HG03025 (cell line): ENCODE measurements around the gene AGPS.
"Not testable (repeated sequence)": the region's sequence is repeated elsewhere in the genome, so short reads cannot be mapped to it uniquely, and the experiment has no call there.

Source experiments
- ATAC-seq: cut with Tn5 transposase; IDR thresholded peaks from one replicate; pipeline ENCODE4 v1.9.1; 2021; ENCODE audit warnings: mild to moderate bottlenecking, moderate library complexity; ENCODE audit not compliant: unreplicated experiment, low FRiP score

Gene AGPS

DNA sequence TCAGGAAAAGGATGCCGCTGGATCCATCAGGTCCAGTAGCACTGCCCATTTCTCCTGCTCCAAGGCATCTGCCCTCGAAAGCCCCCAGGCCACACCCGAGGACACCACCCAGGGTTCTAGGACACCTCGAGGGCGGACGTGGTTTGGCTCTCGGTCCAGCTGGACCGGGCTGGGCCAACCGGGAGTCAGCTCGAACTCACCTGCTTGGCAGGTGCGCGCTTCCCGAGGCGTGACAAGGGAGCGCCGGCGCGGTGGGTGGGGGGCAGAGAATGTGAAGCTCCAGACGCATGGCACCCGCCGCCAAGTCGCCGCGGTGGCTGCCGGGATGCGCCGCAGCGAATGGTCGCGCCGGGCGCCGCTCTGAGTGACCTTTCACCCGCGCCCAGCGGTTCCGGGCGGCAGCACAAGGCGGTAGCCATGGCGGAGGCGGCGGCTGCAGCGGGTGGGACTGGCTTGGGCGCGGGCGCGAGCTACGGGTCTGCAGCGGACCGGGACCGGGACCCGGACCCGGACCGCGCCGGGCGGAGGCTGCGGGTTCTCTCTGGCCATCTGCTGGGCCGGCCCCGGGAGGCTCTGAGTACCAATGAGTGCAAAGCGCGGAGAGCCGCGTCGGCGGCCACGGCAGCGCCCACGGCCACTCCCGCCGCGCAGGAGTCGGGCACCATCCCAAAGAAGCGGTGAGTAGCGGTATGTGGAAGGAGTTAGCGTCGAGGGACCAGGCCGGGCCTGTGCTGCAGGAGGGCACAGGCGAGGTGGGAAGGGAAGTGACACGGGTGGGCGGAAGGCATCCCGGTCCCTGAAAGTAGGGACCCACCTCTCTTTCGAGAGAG, at the start of gene AGPS:
Gene AGPS, plus strand, starts transcription at position 401 of the 830 bp plus-strand sequence. Its CDS starts 17 bp downstream, at position 418.
- ATAC-seq = peak; percentile 91

DNA sequence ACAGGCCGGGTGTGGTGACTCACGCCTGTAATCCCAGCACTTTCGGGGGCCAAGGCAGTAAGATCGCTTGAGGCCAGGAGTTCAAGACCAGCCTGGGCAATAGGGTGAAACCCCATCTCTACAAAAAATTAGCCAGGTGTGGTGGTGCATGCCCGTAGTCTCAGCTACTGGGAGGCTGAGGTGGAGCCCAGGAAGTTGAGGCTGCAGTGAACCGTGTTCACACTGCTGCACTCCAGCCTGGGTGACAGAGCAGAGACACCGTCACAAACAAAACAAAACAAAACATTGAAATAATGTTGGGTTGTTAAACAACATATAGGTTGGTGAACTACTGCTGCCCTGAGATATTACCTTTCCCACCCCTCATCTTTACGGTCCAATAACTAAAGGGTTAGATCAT, 48.8 kb upstream of the AGPS start:
- no peak for ATAC-seq

DNA sequence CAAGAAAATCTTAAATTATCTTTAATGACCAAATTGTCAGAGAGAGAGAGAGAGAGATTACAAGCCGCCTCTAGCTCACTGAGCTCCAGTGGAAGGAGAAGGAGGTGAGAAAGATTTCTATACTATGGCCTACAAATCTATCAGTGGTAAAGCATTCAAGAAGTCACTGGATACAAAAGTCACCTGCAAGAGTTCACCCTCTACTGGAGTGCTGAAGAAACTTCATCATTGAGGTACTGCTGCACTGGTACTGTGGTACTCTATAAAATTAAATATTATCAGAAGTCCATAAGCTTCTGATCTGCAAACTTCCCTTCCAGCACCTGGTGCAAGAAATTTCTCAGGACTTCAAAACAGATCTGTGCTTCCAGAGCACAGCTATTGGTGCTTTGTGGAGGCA, 48.3 kb upstream of the AGPS start:
- ATAC-seq = no peak

DNA sequence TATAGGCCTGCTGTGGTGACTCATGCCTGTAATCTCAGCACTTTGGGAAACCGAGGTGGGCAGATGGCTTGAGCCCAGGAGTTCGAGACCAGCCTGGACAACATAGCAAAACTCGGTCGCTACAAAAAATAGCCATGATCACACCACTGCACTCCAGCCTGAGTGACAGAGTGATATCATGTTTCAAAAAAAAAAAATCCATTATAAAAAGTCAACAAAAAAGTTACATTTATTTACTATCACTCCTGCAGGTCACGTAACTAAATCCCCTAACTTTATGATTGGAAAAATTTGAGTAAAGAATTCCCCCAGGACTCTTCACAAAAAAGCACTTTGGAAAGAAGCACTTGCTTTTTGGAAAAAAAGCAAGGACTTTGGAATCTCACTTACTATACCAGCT, 46.4 kb upstream of the AGPS start:
- ATAC-seq = no peak

DNA sequence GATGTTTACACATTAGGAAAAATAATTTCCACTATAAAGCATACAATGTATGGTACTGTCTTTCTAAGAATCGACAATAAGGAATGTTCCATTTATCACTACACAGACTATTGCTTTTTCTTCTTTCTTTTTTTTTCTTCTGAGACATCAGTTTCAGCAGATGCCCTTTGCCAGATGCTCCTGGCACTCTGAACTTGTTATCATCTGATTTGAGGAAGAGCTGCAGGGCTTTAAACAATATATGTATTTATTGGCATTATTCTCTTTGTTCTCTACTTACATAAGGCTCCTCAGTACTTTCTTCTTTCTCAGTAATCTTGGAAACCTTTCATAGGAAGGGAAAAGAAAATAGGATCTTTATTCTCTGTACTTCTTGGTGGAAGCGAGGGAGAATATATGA, 45.0 kb upstream of the AGPS start:
- no peak for ATAC-seq

DNA sequence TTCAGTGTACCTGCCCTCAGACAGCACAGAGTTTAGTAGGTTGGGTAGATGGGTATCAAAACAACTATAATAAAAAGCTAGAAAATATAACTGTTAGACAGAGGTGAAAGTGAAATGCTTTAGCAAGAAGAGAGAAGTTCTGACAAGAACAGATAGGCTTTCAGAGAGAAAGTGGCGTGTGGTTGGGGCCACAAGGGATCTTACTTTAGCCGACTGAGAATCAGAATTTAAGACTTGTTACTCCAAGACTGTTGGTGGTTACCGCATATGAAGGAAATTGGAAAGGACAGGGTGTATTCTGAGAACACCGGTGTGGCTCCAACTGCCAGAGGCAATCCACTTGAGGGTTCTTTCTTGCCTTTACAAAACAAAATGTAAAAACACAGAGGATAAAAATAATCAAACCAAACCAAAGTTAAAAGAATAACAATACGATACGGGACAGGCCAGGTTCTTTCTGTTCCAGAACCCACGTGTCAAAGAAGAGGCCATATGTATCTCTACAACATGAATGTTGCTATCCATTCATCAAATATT, 44.4 kb upstream of the AGPS start:
- no peak for ATAC-seq

DNA sequence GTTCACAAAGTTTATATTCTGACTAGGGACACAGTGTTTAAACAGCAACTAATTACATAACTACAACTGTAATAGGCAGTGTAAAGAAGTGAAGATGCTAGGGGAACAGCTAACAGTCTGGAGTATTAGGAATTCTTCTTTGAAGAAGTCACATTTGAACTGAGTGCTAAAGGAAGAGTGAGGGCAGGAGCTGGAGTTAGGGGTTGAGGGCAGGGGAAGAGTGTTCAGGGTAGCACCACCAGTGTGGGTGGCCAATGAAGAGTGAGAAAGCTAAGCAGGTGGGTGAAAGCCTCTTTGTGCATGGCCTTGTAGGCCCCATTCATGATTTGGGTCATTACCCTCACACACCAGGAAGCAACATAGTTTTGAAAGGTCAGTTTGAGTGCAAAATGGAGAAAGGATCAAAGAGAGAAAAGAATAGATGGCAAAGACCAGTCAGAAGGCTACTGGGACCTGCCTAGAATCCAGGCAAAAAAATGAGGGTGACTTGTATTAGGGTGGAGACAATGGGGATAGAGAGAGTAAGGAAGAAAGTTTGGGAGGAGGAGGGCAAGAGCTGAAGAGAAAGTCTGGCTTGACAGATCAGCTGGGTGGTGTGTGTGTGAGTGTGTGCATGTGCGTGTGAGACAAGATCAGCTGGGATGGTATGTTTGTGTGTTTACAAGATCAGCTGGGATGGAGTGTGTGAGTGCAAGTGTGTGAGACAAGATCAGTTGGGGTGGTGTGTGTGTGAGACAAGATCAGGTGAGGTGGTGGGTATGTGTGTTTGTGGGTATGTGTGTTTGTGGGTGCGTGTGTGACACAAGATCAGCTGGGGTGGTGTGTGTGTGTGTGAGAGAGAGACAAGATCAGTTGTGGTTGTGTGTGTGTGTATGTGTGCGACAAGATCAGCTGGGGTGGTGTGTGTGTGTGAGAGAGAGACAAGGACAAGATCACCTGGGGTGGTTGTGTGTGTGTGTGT, 43.6 kb upstream of the AGPS start:
- no peak for ATAC-seq

DNA sequence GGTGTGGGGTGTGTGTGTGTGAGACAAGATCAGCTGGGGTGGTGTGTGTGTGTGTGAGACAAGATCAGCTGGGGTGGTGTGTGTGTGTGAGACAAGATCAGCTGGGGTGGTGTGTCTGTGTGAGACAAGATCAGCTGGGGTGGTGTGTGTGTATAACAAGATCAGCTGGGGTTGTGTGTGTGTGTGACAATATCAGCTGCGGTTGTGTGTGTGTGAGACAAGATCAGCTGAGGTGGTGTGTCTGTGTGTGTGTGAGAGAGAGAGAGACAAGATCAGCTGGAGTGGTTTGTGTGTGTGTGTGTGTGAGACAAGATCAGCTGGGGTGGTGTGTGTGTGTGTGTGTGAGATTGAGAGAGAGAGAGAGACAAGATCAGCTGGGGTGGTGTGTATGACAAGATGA, 41.9 kb upstream of the AGPS start:
- ATAC-seq = not testable (repeated sequence)

DNA sequence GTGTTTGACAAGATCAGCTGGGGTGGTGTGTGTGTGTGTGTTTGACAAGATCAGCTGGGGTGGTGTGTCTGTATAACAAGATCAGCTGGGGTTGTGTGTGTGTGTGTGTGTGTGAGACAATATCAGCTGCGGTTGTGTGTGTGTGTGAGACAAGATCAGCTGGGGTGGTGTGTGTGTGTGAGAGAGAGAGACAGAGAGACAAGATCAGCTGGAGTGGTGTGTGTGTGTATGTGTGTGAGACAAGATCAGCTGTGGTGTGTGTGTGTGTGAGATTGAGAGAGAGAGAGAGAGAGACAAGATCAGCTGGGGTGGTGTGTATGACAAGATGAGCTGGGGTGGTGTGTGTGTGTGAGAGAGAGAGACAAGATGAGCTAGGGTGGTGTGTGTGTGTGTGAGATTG, 41.5 kb upstream of the AGPS start:
- ATAC-seq = not testable (repeated sequence)

DNA sequence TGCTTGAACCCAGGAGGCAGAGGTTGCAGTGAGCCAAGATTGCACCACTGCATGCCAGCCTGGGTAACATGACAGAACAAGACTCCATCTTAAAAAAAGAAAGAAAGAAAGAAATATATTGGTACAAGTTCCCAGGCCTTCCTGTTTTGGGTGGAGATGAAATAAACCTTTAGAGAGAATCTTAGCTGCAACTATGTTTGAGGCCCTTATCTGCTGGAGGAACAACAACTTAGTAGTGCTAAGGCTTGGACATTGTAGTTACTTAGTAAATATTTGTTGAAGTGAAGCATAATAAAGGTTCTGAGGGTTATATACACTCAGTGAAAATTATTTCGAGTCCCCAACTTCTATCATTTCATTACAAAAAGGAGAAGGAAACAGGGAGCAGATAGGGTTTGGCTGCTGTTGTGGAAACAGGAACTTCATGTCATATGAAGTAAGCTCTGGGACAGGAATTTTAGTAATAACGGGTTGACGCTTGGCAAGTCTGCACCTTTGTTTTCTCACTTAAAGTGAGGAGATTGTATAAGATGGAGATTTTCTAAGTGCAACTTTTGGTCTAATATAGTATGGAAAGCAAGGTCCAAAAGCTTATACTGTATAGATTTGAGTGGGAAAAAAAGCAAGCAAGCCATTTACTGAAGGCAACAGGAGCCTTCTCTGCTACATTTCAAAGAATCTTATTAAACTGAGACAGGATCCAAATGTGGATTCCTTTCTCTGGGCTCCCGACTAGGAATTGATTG, 40.0 kb upstream of the AGPS start:
- ATAC-seq = no peak

DNA sequence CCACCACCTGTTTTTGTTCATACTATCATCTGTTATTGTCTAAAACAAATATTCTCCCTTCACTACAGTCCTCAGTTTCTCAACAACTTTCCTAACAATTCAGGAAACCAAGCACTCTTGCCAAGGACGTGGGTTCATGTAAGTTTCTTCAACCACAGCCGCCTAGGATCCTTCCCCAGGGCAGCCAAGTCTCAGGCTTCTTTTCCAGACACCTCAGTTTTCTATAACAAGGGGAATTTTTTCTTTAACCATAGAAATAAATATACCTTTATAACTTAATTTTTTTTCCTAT, 39.4 kb upstream of the AGPS start:
- no peak for ATAC-seq

DNA sequence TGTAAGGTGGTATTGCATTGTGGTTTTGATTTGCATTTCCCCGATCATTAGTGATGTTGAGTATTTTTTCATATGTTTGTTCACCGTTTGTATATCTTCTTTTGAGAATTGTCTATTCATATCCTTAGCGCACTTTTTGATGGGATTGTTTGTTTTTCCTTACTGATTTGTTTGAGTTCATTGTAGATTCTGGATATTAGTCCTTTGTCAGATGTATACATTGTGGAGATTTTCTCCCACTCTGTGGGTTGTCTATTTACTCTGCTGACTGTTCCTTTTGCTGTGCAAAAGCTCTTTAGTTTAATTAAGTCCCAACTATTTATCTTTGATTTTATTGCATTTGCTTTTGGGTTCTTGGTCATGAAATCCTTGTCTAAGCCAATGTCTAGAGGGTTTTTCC, 38.0 kb upstream of the AGPS start:
- ATAC-seq = not testable (repeated sequence)

DNA sequence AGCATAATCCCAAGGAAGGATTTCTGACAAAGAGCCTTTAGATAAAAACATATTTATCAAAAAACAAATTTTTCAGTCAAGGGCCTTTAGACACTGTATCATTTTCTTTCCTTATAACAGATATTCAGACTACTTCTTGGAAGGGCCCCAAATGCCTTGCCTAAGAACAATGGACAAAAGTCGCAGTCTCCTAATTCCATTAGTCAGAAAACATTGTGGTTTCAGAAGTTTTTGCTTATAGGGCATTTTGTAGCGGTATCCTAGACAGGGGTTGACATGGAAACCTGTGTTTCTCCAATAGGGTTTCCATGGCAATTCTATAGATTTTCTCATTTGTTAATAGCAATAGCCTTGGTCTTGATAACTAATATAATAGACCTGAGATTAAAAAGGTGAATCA, 36.7 kb upstream of the AGPS start:
- no peak for ATAC-seq

DNA sequence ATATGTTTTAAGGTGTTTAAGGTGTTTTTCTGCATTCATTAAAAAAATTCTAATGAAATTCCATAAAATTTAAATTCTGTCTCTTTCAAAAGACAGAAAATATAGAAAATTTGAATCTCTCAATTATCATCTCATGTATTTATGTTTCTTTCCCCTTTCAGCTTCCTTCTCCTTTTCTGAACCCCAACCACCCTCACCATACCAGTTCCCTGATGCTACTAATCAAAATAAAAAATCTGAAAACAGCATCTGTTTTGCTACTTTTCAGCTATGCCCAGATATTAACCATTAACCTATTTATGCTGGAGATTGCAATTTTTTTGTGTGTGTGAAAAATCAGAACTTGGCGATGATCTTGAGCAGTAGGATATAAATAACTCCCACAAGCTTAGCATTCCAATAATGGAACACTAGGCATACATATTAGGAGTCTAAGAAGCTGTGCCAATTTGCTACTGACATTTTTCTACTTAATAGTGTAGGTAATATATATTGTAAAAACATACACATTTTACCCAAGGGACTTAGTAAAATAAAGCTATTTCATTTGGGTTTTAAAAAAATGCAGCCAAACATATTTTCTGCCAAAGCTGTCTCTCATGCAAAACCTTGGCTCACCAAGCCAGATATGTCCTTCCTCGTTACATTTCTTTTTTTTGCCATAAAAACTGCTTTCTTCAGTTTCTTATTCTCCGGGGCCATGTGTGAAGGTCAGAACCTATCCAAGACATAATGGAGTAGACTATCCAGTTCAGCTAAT, 32.6 kb upstream of the AGPS start:
- no peak for ATAC-seq

DNA sequence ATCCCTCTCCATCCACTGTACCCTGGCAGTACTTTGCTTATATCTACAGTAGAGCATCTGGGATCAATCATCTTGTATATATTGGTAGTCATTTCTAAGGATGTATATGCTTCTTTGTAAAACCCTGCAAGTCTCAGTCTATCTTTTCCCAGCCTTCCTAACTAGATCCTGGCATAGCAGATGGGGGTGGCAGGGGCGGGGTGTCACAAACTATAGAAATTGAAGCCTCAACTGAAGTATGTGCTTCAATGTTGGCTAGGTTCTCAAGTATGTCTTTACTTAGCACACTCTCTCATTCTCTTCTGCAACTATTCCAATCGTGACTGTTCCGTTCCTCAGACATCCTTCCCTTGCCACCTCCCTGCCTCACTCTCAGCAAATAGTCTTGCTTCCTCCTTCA, 30.1 kb upstream of the AGPS start:
- ATAC-seq = no peak

DNA sequence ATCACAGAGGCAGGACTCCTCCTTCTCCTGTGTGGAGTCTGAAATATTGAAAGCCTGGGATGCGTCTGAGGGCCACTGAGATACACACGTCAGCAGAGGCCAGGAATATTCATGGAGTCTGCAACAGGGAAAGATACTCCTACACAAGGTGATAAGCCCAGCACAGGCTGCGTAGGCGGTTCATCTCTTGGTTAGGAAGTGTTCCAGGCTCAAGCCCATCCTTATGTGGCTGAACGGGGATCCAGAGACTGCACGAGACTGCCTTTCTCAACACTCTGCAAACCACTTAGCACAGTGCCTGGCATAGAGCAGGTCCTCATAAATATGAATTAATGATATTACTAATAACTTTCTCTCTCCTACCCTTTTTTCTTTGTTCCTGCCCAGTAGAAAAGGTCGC, 29.2 kb upstream of the AGPS start:
- ATAC-seq = no peak

DNA sequence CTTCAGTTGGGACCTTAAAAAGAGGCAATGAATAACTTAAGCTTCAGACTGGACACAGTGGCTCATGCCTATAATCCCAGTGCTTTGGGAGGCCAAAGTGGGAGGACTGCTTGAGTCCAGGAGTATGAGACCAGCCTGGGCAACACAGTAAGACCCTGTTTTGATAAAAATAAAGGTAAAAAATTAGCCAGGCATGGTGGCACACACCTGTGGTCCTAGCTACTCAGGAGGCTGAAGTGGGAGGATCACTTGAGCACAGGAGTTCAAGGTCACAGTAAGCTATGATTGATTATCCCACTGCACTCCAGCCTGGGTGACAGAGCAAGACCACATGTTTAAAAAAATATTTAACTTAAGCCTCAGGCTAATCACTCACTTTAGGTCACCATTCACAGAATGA, 26.8 kb upstream of the AGPS start:
- not testable (repeated sequence) for ATAC-seq

DNA sequence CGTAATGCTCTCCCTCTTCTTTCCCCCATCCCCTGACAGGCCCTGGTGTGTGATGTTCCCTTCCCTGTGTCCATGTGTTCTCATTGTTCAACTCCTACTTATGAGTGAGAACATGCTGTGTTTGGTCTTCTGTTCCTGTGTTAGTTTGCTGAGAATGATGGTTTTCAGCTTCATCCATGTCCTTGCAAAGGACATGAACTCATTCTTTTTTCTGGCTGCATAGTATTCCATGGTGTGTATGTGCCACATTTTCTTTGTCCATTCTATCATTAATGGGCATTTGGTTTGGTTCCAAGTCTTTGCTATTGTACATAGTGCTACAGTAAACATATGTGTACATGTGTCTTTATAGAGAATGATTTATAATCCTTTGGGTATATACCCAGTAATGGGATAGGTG, 24.6 kb upstream of the AGPS start:
- not testable (repeated sequence) for ATAC-seq

DNA sequence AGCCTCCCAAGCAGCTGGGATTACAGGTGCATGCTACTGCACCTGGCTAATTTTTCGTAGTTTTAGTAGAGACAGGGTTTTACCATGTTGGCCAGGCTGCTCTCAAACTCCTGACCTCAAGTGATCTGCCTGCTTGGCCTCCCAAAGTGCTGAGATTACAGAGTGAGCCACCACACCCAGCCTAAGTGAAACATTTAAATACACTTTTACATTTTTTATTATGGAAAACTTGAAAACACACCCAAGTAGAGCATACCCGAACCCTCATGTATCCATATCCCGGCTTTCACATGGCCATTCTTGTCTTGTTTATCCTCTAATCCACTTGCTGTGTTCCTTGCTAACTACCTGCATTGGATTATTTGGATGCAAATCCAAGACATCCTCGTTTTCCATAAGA, 13.2 kb upstream of the AGPS start:
- no peak for ATAC-seq

DNA sequence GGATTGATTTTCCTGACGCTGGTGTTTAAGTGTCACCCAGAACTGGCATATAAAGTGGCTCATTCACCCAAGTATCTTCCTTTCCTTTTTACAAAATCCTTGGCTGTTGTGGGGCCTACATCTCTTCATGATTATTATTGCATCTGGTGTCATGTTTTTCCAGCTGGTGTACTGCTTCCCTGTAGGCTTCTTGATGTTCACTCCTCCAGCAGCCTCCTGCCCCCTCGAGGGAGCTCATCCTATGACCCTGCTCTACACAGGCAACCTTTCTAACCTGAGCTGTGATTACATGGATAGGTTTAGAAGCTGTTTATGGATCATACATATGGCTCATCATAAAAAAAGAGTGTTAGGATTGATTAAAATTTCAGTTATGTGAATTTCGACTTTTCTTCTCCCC, 12.4 kb upstream of the AGPS start:
- ATAC-seq = no peak
